ENCODE results near the gene GLG1.
"Not testable (repeated sequence)": the region's sequence is repeated elsewhere in the genome, so short reads cannot be mapped to it uniquely, and the experiment has no call there.

The GLG1 gene

DNA sequence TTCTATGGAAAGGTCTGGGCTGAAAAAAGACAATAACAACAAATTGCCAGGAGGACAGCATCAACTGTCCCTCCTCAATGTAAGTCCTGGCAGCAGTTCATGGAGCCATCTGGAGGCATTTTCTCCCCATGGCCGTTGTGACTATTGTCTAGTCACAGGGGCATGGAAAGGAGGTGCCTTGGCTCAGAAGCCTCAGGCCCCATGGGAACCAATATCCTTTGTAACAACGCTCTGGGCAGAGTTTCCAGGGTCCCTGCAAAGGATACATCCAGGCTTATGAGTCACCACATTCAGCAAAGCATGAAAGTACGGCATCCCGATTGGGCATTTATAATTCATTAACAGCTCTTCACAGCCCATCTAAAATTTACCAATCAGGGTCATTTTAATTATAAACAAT is 85.2 kb downstream of the GLG1 start:
- Histone ChIP-seq H3K9ac (ENCODE audit: low read length) (no peak overlapping the region), H3K4me2 (ENCODE audit: low read depth, low read length) (no peak overlapping the region), H3K4me1 (ENCODE audit: low read length) (no peaks in the 10 kb centered on the region), H3K79me2 (ENCODE audit: low read length) (no peaks in the 10 kb centered on the region), H3K27me3 (replicated peaks; ENCODE audit: insufficient read depth, low read length) (no peaks in the 10 kb centered on the region), H3K4me3 (ENCODE audit: low read length) (no peak overlapping the region), H3K27ac (ENCODE audit: low read length) (no peak overlapping the region), H4K20me1 (ENCODE audit: insufficient read depth, low read length) (no peaks in the 10 kb centered on the region), H3F3A (ENCODE audit: insufficient read depth, low read length) (no peaks in the 10 kb centered on the region), H2AFZ (ENCODE audit: low read length) (no peak overlapping the region), H3K36me3 (replicated peaks; ENCODE audit: insufficient read depth, low read length) (no peaks in the 10 kb centered on the region), H3K9me2 (replicated peaks; ENCODE audit: insufficient read depth, low read length) (no peaks in the 10 kb centered on the region), H3K9me3 (replicated peaks; ENCODE audit: insufficient read depth, low read length) (no peaks in the 10 kb centered on the region)
- TF ChIP-seq EZH2 (optimal IDR thresholded peaks at IDR 0.05; ENCODE audit: low read depth, low read length) (no peak), EZH2phosphoT487 (IDR thresholded peaks at IDR 0.05; ENCODE audit: low read length) (no peak)
- TF ChIP-seq, protein P1, sequence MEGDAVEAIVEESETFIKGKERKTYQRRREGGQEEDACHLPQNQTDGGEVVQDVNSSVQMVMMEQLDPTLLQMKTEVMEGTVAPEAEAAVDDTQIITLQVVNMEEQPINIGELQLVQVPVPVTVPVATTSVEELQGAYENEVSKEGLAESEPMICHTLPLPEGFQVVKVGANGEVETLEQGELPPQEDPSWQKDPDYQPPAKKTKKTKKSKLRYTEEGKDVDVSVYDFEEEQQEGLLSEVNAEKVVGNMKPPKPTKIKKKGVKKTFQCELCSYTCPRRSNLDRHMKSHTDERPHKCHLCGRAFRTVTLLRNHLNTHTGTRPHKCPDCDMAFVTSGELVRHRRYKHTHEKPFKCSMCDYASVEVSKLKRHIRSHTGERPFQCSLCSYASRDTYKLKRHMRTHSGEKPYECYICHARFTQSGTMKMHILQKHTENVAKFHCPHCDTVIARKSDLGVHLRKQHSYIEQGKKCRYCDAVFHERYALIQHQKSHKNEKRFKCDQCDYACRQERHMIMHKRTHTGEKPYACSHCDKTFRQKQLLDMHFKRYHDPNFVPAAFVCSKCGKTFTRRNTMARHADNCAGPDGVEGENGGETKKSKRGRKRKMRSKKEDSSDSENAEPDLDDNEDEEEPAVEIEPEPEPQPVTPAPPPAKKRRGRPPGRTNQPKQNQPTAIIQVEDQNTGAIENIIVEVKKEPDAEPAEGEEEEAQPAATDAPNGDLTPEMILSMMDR (IDR thresholded peaks at IDR 0.05; ENCODE audit: low read length), result no peak
- DNase-seq, result no peak

DNA sequence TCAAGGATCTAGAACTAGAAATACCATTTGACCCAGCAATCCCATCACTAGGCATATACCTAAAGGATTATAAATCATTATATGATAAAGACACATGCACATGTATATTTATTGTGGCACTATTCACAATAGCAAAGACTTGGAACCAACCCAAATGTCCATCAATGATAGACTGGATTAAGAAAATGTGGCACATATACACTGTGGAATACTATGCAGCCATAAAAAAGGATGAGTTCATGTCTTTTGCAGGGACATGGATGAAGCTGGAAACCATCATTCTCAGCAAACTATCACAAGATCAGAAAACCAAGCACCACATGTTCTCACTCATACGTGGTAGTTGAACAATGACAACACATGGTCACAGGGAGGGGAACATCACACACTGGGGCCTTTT is 88.0 kb downstream of the GLG1 start:
- H3K36me3 ChIP-seq (replicated peaks; ENCODE audit: insufficient read depth, low read length); H3K4me2 ChIP-seq (ENCODE audit: low read depth, low read length); DNase-seq; H2AFZ ChIP-seq (ENCODE audit: low read length); H3K79me2 ChIP-seq (ENCODE audit: low read length); H3K9ac ChIP-seq (ENCODE audit: low read length); H3K27ac ChIP-seq (ENCODE audit: low read length); H3K9me3 ChIP-seq (replicated peaks; ENCODE audit: insufficient read depth, low read length); H3K4me3 ChIP-seq (ENCODE audit: low read length); H4K20me1 ChIP-seq (ENCODE audit: insufficient read depth, low read length); H3K27me3 ChIP-seq (replicated peaks; ENCODE audit: insufficient read depth, low read length); H3F3A ChIP-seq (ENCODE audit: insufficient read depth, low read length); H3K9me2 ChIP-seq (replicated peaks; ENCODE audit: insufficient read depth, low read length); H3K4me1 ChIP-seq (ENCODE audit: low read length): not testable (repeated sequence)

DNA sequence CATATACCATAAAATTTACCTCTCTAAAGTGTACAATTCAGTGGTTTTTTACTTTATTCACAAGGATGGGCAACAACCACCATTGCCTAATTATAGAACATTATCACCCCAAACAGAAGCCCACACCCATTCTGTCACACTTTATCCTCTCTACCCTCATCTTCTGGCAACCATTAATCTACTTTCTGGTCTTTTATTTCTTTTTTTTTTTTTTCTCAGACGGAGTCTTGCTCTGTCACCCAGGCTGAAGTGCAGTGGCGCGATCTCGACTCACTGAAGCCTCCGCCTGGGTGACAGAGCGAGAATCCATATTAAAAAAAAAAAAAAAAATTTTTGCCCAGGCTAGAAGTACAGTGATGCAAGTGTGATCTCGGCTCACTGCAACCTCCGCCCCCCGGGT is 95.0 kb downstream of the GLG1 start:
- no peaks in the 10 kb centered on the region for H3K36me3 ChIP-seq (replicated peaks; ENCODE audit: insufficient read depth, low read length)
- H3K79me2 ChIP-seq (ENCODE audit: low read length), result no peaks in the 10 kb centered on the region
- H3K4me2 ChIP-seq (ENCODE audit: low read depth, low read length), result no peak overlapping the region
- no peak for DNase-seq
- TF ChIP-seq EZH2phosphoT487 (IDR thresholded peaks at IDR 0.05; ENCODE audit: low read length), result no peak
- TF ChIP-seq, protein P1 (IDR thresholded peaks at IDR 0.05; ENCODE audit: low read length), result no peak
- TF ChIP-seq EZH2 (optimal IDR thresholded peaks at IDR 0.05; ENCODE audit: low read depth, low read length), result no peak
- H3K9ac ChIP-seq (ENCODE audit: low read length), result no peak overlapping the region
- no peaks in the 10 kb centered on the region for H3F3A ChIP-seq (ENCODE audit: insufficient read depth, low read length)
- no peaks in the 10 kb centered on the region for H3K4me1 ChIP-seq (ENCODE audit: low read length)
- H4K20me1 ChIP-seq (ENCODE audit: insufficient read depth, low read length), result no peaks in the 10 kb centered on the region
- no peak overlapping the region for H3K4me3 ChIP-seq (ENCODE audit: low read length)
- no peak overlapping the region for H3K27ac ChIP-seq (ENCODE audit: low read length)
- no peaks in the 10 kb centered on the region for H3K9me2 ChIP-seq (replicated peaks; ENCODE audit: insufficient read depth, low read length)
- H2AFZ ChIP-seq (ENCODE audit: low read length), result no peak overlapping the region
- no peaks in the 10 kb centered on the region for H3K27me3 ChIP-seq (replicated peaks; ENCODE audit: insufficient read depth, low read length)
- no peaks in the 10 kb centered on the region for H3K9me3 ChIP-seq (replicated peaks; ENCODE audit: insufficient read depth, low read length)

DNA sequence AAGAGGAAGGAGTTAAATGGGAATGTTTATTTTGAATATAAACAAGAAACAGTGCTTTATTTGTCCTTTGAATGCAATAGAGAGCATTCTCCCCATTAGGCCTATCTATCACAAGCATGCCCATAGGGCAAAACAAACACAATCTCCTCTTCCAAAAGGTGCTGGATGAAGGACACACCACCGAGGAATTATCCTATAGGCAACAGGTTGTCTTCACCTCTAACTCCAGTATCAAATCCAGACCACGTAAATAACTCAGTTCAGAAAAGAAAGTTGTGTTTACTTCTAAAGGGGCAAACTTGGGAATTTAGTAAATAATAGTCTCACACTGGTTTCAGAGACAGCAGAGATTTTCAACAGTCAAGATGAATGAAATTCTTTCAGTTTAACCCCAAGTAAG is 101.9 kb downstream of the GLG1 start:
- TF ChIP-seq, protein P1 (IDR thresholded peaks at IDR 0.05; ENCODE audit: low read length), result no peak
- TF ChIP-seq EZH2phosphoT487 (IDR thresholded peaks at IDR 0.05; ENCODE audit: low read length), result no peak
- TF ChIP-seq EZH2 (optimal IDR thresholded peaks at IDR 0.05; ENCODE audit: low read depth, low read length), result no peak

More for the DNA sequence above, 101.9 kb downstream of the GLG1 start:
- H3K9ac ChIP-seq (ENCODE audit: low read length), result no peak overlapping the region
- no peaks in the 10 kb centered on the region for H3K9me3 ChIP-seq (replicated peaks; ENCODE audit: insufficient read depth, low read length)
- DNase-seq, result no peak
- no peaks in the 10 kb centered on the region for H4K20me1 ChIP-seq (ENCODE audit: insufficient read depth, low read length)
- H3K79me2 ChIP-seq (ENCODE audit: low read length), result no peaks in the 10 kb centered on the region
- H3K27ac ChIP-seq (ENCODE audit: low read length), result no peak overlapping the region
- no peaks in the 10 kb centered on the region for H3K27me3 ChIP-seq (replicated peaks; ENCODE audit: insufficient read depth, low read length)
- H3F3A ChIP-seq (ENCODE audit: insufficient read depth, low read length), result no peaks in the 10 kb centered on the region
- no peak overlapping the region for H3K4me2 ChIP-seq (ENCODE audit: low read depth, low read length)
- H3K36me3 ChIP-seq (replicated peaks; ENCODE audit: insufficient read depth, low read length), result no peaks in the 10 kb centered on the region
- H3K9me2 ChIP-seq (replicated peaks; ENCODE audit: insufficient read depth, low read length), result no peaks in the 10 kb centered on the region
- H3K4me1 ChIP-seq (ENCODE audit: low read length), result no peaks in the 10 kb centered on the region
- no peak overlapping the region for H2AFZ ChIP-seq (ENCODE audit: low read length)
- no peak overlapping the region for H3K4me3 ChIP-seq (ENCODE audit: low read length)
